Measurements from ENCODE around the gene DNM2. TPM values are rescaled to one million over a fixed set of nuclear protein-coding genes. Genes with fewer than 3 reads are reported as not detected.

Gene DNM2
- total and polyA plus RNA-seq, 8 donors = 77.8 to 541 (median 277) TPM

- intact Hi-C loops (cut with DNase I; ENCODE audit: low total_unique reads) = no loop called here
- WGBS, 5 donors = 89 to 97% (median 94%) methylated on average over 7 of the region's 7 CpGs
- DNase-seq = no peak
- Histone ChIP-seq H3K4me1 (no peaks in the 10 kb centered on the region), H3K27me3 (no peaks in the 10 kb centered on the region), H3K27ac (no peak overlapping the region), H3K36me3 (peaks cover 0 to 69% (median 41%) of the 10 kb centered on the region in 4 donors), H3K9me3 (no peaks in the 10 kb centered on the region), H3K4me3 (no peak overlapping the region)
- TF ChIP-seq EP300 (IDR thresholded peaks at IDR 0.05) = no peak
- no peak for TF ChIP-seq POLR2AphosphoS5 (IDR thresholded peaks at IDR 0.05)
- TF ChIP-seq POLR2A (IDR thresholded peaks at IDR 0.05) = no peak
- TF ChIP-seq, protein P1, sequence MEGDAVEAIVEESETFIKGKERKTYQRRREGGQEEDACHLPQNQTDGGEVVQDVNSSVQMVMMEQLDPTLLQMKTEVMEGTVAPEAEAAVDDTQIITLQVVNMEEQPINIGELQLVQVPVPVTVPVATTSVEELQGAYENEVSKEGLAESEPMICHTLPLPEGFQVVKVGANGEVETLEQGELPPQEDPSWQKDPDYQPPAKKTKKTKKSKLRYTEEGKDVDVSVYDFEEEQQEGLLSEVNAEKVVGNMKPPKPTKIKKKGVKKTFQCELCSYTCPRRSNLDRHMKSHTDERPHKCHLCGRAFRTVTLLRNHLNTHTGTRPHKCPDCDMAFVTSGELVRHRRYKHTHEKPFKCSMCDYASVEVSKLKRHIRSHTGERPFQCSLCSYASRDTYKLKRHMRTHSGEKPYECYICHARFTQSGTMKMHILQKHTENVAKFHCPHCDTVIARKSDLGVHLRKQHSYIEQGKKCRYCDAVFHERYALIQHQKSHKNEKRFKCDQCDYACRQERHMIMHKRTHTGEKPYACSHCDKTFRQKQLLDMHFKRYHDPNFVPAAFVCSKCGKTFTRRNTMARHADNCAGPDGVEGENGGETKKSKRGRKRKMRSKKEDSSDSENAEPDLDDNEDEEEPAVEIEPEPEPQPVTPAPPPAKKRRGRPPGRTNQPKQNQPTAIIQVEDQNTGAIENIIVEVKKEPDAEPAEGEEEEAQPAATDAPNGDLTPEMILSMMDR (IDR thresholded peaks at IDR 0.05) = no peak
These were observed 9.6 kb upstream of the DNM2 start for GRCh38 chr19:10708291-10708690.

- Histone ChIP-seq H3K9me3 (no peaks in the 10 kb centered on the region), H3K36me3 (peaks cover 0 to 68% (median 52%) of the 10 kb centered on the region in 4 donors), H3K4me1 (peaks cover 2 to 8% (median 4%) of the 10 kb centered on the region in 4 donors), H3K27me3 (no peaks in the 10 kb centered on the region), H3K27ac (no peak overlapping the region), H3K4me3 (no peak overlapping the region)
- DNase-seq = peak in 1 of 2 donors; percentile 58
- 64 to 81% (median 76%) methylated on average over 14 of the region's 14 CpGs for WGBS, 5 donors
- TF ChIP-seq EP300 (IDR thresholded peaks at IDR 0.05) = no peak
- TF ChIP-seq, protein P1 (IDR thresholded peaks at IDR 0.05) = no peak
- no peak for TF ChIP-seq POLR2A (IDR thresholded peaks at IDR 0.05)
- TF ChIP-seq POLR2AphosphoS5 (IDR thresholded peaks at IDR 0.05) = no peak
- intact Hi-C loops (cut with DNase I; ENCODE audit: low total_unique reads) = no loop called here
These were observed 5.8 kb upstream of the DNM2 start for GRCh38 chr19:10712045-10712444.

DNA sequence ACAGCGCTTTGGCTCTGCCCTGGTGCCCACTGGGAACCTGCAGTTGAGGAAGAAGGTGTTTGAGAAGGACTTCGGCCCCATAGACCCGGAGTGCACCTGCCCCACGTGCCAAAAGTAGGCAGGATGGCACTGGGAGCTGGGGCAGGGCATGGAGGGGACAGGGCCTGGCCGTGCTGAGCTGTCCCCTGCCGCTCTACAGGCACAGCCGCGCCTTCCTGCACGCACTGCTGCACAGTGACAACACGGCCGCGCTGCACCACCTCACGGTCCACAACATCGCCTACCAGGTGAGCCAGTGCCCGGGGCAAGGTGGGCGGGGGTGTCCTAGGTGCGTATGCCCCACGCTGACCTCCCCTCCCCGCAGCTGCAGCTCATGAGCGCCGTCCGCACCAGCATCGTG is 5.1 kb upstream of the DNM2 start:
- no peaks in the 10 kb centered on the region for H3K27me3 ChIP-seq
- DNase-seq = no peak
- no peak overlapping the region for H3K4me3 ChIP-seq
- intact Hi-C loops (cut with DNase I; ENCODE audit: low total_unique reads) = no loop called here
- H3K36me3 ChIP-seq = peaks cover 0 to 61% (median 46%) of the 10 kb centered on the region in 4 donors
- H3K4me1 ChIP-seq = peaks cover 4 to 10% (median 6%) of the 10 kb centered on the region in 4 donors
- H3K9me3 ChIP-seq = no peaks in the 10 kb centered on the region
- no peak overlapping the region for H3K27ac ChIP-seq
- WGBS, 5 donors = 79 to 92% (median 83%) methylated on average over 10 to 23 of the region's 23 CpGs
- no peak for TF ChIP-seq POLR2AphosphoS5 (IDR thresholded peaks at IDR 0.05)

- no peak for TF ChIP-seq EP300 (IDR thresholded peaks at IDR 0.05)
- TF ChIP-seq, protein P1 (IDR thresholded peaks at IDR 0.05) = no peak
- TF ChIP-seq POLR2A (IDR thresholded peaks at IDR 0.05) = no peak
- no peak for TF ChIP-seq POLR2AphosphoS5 (IDR thresholded peaks at IDR 0.05)
- intact Hi-C loops (cut with DNase I; ENCODE audit: low total_unique reads) = no loop called here
- peaks cover 4 to 10% (median 6%) of the 10 kb centered on the region in 4 donors for H3K4me1 ChIP-seq
- no peaks in the 10 kb centered on the region for H3K9me3 ChIP-seq
- DNase-seq = peak in 1 of 2 donors; percentile 86
- H3K27ac ChIP-seq = no peak overlapping the region
- no peak overlapping the region for H3K4me3 ChIP-seq
- no peaks in the 10 kb centered on the region for H3K27me3 ChIP-seq
- peaks cover 0 to 55% (median 41%) of the 10 kb centered on the region in 4 donors for H3K36me3 ChIP-seq
- WGBS, 5 donors = 77 to 93% (median 83%) methylated on average over 5 of the region's 5 CpGs
These were observed 4.6 kb upstream of the DNM2 start for GRCh38 chr19:10713317-10713716.

- 20 to 24% (median 21%) methylated on average over 12 of the region's 12 CpGs for WGBS, 5 donors
- Histone ChIP-seq H3K36me3 (peaks cover 0 to 33% (median 30%) of the 10 kb centered on the region in 4 donors), H3K27me3 (no peaks in the 10 kb centered on the region), H3K9me3 (no peaks in the 10 kb centered on the region), H3K27ac (peak overlapping the region in 4 of 5 donors; percentile 6 to 61 (median 40)), H3K4me3 (peak overlapping the region; percentile 10 to 23 (median 19)), H3K4me1 (peaks cover 26 to 46% (median 39%) of the 10 kb centered on the region in 4 donors)
- DNase-seq = no peak
- TF ChIP-seq, protein P1 (IDR thresholded peaks at IDR 0.05) = no peak
- TF ChIP-seq EP300 (IDR thresholded peaks at IDR 0.05) (no peak), POLR2AphosphoS5 (IDR thresholded peaks at IDR 0.05) (no peak), POLR2A (IDR thresholded peaks at IDR 0.05) (no peak)
- intact Hi-C loops (cut with DNase I; ENCODE audit: low total_unique reads) = no loop called here
These were observed 874 bp upstream of the DNM2 start for GRCh38 chr19:10717054-10717355.
